G401 (cell line): ENCODE data around the gene ARHGAP28. TPM values are rescaled to one million over a fixed set of nuclear protein-coding genes. Genes with fewer than 3 reads are reported as not detected.
"Not testable (repeated sequence)": the region's sequence is repeated elsewhere in the genome, so short reads cannot be mapped to it uniquely, and the experiment has no call there.

Experiments
- DNase-seq: peaks from one replicate; pipeline ENCODE4 v3.0.0-alpha.2; 2015; ENCODE audit warnings: low spot score
- in situ Hi-C: cut with HindIII; loops from 2 replicates; pipeline ENCODE4 v1.10.0; 2016; ENCODE audit warnings: low sequenced_read_pairs, mixed read lengths
- total RNA-seq: library from RNA; depleted of rRNA; stranded (reverse); fragments of >200 nt; shearing (Covaris generic); gene quantifications from 2 replicates; pipeline ENCODE4 v1.2.3, GENCODE V29; 2014

The ARHGAP28 gene
- total RNA-seq, 1 experiment from 2014 or later: 0.61 TPM

GRCh38 chr18:6797171-6797570, 67.7 kb downstream of the ARHGAP28 start:
- no peak for DNase-seq
- in situ Hi-C loops: no loop called here

DNA sequence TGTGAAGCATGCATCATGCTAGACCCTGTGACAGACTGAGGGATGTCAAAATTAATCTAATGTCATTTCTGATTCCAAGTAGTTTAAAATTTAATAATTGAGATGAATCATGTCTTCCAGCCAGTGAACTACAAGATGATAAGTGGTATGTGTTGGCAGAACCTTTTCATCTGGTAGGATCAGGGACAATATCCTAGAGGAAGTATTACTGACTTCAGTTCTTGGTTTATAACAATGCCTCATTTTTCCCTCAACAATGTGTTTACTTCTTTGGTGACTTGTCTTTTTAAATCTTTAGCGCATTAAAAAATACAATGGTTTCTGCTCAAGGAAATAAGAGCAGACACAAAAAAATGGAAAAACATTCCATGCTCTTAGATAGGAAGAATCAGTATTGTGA, 69.4 kb downstream of the ARHGAP28 start:
- in situ Hi-C loops: no loop called here
- no peak for DNase-seq

- in situ Hi-C loops, DNase-seq: not testable (repeated sequence)
Measured at GRCh38 chr18:6800309-6800708, 70.8 kb downstream of the ARHGAP28 start.

DNA sequence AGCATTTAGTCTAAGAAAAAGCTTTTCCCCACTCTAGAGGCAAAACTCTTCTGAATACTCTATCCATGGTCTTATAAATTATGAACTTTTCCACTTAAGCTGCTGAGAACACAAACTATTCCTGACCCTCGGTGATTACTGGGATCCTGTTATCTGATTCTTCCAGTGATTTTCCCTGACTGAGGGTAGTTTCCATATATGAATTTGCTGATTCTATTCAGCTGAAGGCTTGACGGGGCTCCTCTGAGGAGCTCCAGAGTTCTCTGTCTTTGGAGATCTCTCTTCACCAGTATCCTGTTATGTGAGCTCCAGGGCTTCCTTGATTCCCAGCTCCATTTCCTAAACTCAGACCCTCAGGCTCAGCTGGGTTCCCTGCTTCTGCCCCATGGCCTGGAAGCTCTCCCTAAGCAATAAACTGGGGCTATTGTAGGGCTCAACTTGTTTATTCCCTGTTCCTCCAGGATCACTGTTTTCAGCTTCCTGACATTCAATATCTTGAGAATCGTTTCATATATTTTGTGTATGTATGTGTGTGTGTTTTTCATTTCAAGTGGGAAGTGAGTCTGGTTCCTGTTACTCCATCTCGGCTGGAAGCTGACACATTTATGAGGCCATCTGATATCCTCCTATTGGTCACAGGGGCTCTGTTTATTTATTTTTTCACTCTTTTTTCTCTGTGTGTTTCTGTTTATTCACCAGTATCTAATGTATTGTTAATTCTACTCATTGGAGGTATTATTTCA, 78.2 kb downstream of the ARHGAP28 start:
- DNase-seq: no peak
- in situ Hi-C loops: no loop called here

- no peak for DNase-seq
- in situ Hi-C loops: no loop called here
Measured at GRCh38 chr18:6810191-6810590, 80.7 kb downstream of the ARHGAP28 start.

- DNase-seq: no peak
- in situ Hi-C loops: no loop called here
Measured at GRCh38 chr18:6811816-6812215, 82.3 kb downstream of the ARHGAP28 start.

DNA sequence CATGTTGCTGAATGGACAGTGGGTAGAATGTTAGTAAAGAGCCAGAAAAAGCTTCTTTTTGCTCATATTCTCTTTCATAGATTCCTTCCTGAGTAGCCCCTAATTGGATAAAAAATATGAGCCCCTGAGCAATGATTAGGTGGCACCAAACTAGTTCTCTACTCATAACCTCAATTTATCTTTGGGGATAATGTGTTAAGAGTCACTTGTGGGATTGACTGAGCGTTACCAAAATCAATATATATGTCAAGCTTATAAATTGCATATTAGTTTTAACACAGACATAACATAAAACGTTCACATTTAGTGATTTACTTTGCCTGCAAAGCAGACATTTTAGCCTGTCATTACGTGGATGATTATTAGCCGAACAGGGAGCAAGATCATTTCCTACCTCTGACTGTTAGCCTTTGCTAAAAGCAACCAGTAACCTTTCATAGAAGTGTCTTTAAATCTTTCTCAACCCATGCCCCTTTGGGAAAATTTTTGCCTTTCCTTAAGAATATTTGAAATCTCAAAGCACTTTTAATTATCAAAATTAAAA, 85.4 kb downstream of the ARHGAP28 start:
- DNase-seq: no peak
- in situ Hi-C loops: no loop called here

- in situ Hi-C loops: no loop called here
- DNase-seq: no peak
Measured at GRCh38 chr18:6816154-6816553, 86.6 kb downstream of the ARHGAP28 start.

DNA sequence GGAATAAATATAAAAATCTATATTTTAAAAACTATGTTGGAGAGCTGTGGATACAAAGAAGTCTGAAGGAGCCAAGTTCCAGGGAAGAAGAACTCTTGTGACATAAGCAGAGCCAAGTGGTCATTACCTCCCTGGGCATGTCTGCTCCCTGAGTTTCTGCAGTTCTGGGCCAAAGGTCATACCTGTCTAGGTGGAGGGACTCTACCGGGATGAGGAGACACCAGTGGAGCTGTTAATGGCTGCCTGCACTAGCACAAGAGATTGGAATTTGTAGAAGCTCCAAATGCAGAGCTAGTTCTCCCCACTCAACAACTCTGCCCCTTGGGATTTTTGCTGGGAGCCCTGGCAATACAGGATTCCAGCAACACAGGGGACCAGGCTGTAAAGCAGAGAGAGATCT, 89.8 kb downstream of the ARHGAP28 start:
- in situ Hi-C loops: no loop called here
- DNase-seq: no peak

- in situ Hi-C loops: no loop called here
- DNase-seq: no peak
Measured at GRCh38 chr18:6820314-6820713, 90.8 kb downstream of the ARHGAP28 start.

GRCh38 chr18:6821356-6821755, 91.8 kb downstream of the ARHGAP28 start:
- no peak for DNase-seq
- in situ Hi-C loops: no loop called here

DNA sequence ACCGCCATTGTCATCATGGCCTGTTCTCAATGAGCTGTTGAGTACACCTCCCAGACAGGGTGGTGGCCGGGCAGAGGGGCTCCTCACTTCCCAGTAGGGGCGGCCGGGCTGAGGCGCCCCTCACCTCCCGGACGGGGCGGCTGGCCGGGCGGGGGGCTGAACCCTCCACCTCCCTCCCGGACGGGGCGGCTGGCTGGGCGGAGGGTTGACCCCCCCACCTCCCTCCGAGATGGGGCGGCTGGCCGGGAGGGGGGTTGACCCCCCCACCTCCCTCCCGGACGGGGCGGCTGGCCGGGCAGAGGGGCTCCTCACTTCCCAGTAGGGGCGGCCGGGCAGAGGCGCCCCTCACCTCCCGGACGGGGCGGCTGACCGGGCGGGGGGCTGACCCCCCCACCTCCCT, 97.6 kb downstream of the ARHGAP28 start:
- in situ Hi-C loops, DNase-seq: not testable (repeated sequence)

DNA sequence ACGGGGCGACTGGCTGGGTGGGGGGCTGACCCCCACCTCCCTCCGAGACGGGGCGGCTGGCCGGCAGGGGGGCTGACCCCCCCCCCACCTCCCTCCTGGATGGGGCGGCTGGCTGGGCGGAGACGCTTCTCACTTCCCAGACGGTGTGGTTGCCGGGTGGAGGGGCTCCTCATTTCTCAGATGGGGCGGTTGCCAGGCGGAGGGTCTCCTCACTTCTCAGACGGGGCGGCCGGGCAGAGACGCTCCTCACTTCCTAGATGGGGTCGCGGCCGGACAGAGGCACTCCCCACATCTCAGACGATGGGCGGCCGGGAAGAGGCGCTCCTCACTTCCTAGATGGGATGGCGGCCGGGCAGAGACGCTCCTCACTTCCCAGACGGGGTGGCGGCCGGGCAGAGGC, 98.0 kb downstream of the ARHGAP28 start:
- DNase-seq, in situ Hi-C loops: not testable (repeated sequence)

DNA sequence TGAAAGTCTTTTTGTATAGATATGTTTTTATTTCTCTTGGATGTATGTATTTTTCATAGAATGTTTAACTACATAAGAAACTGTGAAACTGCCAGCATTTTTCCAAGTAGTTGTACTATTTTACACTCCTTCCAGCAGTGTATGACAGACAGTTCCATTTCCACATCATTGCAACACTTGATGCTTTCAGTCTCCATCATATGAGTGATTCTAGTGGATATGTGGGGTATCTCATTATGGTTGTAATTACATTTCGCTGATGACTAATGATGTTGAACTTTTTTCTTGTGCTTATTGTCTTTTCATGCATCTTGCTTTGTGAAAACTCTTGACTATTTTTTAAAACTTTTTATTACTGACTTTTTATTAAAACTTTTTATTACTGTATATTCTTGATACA, 101.4 kb downstream of the ARHGAP28 start:
- in situ Hi-C loops: no loop called here
- no peak for DNase-seq

DNA sequence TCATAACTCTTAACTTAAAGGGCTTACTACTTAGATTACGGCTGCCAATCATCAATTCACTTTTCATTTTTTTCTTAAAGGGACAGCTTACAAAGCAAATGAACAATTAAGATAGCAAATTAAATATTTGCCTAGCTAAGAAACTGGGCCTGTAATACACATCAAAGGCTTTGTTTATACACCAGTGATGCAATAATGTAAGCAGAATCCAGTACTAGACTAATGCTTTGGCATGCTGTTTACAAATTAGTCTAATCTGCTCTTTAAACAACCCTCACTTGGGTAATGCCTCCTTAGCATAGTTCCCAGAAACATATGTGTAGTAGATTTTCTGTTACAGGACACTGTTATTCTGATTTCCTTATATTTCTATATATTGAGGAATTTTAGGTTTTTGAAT, 105.8 kb downstream of the ARHGAP28 start:
- DNase-seq: no peak
- in situ Hi-C loops: no loop called here

GRCh38 chr18:6836331-6836730, 106.8 kb downstream of the ARHGAP28 start:
- no peak for DNase-seq
- in situ Hi-C loops: no loop called here

- in situ Hi-C loops: no loop called here
- no peak for DNase-seq
Measured at GRCh38 chr18:6837904-6838303, 108.4 kb downstream of the ARHGAP28 start.

DNA sequence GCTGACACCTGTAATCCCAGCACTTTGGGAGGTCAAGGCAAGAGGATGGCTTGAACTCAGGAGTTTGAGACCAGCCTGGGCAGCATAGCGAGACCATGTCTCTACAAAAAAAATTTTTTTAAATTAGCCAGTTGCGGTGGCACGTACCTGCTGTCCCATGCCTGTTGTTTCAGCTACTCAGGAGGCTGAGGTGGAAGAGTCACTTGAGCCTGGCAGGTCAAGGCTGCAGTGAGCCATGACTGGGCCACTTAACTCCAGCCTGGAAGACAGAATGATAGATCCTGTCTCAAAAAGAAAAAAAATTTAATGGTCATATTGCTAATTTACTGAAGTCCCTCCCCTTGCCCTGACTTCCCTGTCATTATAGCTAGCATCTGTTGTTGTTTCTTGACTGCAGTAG, 112.6 kb downstream of the ARHGAP28 start:
- no peak for DNase-seq
- in situ Hi-C loops: no loop called here

DNA sequence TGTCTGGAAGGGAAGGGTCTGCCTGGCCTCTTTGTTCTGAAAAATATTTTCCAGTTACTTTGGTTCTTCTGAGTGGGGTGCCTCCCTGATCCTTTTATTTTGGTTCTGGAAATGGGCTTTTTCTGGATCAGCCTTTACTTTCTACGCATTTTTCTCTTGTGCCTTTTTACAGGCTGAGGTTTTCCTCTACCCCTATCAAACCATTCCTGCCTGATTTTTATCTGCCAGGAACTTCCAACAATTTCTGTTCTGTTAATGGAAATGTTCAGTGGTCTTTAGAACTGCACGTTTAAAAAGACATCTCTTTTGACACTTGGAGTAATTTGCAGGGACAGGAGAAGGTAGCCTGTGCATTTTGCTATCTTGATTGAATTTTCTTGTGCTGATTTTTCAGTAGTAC, 113.8 kb downstream of the ARHGAP28 start:
- no peak for DNase-seq
- in situ Hi-C loops: no loop called here

DNA sequence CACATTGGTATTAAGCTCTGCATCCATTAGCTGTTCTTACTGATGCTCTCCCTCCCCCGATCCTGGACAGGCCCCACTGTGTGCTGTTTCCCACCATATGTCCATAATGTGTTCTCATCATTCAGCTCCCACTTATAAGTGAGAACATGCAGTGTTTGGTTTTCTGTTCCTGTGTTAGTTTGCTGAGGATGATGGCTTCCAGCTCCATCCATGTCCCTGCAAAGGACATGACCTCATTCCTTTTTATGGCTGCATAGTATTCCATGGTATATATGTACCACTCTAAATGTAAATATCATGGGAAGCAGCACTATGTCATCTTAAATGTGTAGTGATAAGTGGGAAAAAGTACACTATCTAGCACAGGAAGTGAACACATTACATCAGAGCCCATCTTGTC, 116.0 kb downstream of the ARHGAP28 start:
- in situ Hi-C loops, DNase-seq: not testable (repeated sequence)

- no peak for DNase-seq
- in situ Hi-C loops: no loop called here
Measured at GRCh38 chr18:6850396-6850795, 120.9 kb downstream of the ARHGAP28 start.
